ENCODE data around the gene SFXN2.
"Not testable (repeated sequence)": the region's sequence is repeated elsewhere in the genome, so short reads cannot be mapped to it uniquely, and the experiment has no call there.

The SFXN2 gene

DNA sequence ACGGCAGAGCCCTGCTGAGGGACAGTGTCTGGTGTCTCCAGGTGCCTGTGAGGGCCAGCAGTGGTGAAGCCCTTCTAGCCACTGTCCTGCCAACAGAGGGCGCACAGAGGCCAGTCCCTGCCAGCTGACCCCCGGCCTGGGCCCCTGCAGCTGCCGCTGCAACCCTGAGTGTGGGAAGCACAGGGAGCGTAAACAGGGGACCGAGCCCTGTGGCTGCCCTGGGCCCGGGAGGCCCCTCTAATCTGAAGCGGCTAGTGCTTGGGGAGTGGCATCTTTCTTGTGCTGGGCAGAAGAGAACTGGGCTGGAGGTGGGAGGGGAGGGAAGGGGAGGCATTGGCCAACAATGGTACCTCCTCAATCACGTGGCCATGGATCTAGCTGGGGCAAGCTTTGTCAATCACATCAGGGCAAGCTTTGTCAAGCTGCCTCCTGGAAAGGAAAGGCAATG, 35.6 kb upstream of the SFXN2 start:
- DNase-seq (ENCODE audit: extremely low read depth in 1 of 2, low read depth in 1 of 2): no peak

DNA sequence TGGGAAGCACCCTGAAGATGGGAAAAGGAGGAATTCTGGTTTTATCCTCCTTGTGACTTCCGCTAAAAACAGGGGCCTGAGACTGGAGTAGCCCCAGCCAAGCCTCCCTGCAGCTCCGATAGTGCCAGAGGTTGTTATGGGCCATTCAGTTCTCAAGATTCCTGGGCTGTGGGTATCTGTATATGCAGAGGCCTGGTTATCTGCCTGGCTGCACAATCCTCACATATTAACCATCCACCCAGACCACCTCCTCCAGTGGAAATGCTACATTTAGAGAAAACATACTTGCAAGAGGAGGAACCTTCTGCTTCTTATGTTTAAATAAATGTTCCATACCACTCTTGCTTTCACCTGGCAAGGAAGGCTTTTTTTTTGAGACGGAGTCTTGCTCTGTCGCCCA, 34.8 kb upstream of the SFXN2 start:
- DNase-seq (ENCODE audit: extremely low read depth in 1 of 2, low read depth in 1 of 2): no peak

DNA sequence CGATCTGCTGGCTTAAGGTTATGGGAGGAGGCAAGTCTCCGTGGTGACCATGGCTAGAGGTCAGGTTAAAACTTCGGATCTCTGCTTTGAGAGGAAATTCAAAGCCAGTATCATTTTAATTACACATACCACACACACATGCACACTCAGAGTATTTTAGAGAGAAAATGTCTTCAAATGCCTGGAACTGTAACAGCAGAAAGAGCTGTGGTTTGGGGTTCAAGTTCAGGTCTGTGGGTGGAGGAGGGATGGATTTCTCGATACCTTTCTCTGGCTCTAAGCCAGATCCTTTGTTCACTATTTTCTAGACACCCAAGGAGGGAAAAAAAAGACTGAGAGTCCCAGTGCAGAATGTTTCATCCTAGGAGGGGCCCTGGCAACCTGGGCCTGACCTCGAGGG, 32.7 kb upstream of the SFXN2 start:
- DNase-seq (ENCODE audit: extremely low read depth in 1 of 2, low read depth in 1 of 2): no peak

DNA sequence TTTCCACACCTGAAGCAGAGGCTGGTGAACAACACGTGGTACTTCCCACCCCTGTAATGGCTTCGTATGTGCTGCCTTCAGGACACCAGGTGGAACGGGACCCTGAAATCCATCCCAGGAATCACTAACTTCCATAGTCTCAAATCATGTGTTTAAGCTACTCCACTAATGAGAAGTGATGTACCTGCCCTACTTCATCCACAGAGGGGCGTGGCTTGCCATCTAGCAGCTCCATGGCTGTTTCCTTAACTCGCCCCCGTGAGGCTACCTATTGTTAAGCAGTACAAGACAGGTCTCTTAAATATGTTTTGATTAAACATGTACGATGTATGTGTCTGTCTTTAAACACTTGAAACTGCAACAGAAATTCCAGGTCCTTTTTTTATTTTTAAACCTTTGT, 32.0 kb upstream of the SFXN2 start:
- DNase-seq (ENCODE audit: extremely low read depth in 1 of 2, low read depth in 1 of 2): no peak

DNA sequence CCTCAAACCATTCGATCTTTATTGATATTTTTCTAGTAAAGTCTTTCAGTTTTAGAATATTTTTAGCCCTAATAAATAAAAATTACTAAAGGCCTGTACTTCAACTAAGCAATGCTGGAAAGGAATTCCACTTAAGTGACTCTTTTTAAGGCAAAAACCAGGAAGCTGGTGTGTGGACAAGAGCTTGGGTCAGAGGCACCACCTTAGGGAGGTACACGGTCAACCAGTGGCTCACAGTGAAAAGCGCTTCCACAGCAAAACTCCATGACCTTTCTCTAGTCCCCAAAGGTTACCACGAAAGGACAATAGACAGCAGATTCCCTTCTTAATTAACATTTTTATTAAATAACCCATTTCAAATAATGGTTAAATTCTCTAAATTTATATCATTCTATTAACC, 31.5 kb upstream of the SFXN2 start:
- no peak for DNase-seq (ENCODE audit: extremely low read depth in 1 of 2, low read depth in 1 of 2)

DNA sequence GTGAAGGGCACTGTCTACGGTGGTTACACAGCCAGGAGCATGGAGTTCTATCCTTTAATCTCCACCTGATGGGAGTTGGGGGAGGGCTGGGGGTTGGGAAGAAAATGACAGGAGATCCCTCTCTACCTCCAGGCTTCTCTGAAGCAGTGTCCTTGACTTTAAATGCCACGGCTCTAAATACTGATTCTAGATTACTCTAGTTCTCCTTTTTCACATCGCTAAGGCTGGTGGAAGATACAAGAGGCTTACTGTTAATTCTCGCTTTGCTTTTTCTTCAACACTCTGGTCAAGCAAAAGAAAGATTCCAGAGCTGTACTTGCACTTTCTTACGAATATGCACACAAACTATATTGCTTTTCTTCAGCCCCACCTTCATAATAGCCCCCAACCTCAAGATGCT, 30.7 kb upstream of the SFXN2 start:
- DNase-seq (ENCODE audit: extremely low read depth in 1 of 2, low read depth in 1 of 2): no peak

DNA sequence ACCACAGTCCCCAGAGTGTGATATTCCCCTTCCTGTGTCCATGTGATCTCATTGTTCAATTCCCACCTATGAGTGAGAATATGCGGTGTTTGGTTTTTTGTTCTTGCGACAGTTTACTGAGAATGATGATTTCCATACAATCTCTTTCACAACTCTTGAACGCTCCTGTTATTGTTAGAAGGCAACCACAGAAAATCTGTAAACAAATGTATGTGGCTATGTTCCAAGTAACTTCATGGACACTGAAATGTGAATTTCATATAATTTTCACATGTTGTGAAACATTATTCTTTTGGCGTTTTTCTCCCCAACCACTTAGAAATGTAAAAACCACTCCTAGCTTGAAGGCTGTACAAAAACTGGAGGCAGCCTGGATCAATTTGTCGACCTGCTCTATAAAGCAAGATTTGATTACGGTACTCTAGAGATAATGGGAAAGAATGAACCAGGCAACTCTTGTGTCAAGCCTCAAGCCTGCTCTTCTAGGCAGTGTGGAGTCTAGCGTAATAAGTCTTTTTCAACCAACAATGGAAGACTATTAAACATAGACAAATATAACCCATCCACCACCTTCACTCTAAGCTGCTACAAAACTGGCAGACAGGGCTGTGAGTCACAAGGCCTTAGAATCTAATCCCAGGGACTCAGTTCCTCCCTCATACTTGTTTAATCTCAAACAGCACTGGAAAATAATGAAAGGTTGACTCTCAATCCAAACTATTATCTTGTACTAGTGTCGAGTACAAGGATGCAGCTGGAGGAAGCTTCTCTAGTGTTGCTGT, 23.0 kb upstream of the SFXN2 start:
- DNase-seq (ENCODE audit: extremely low read depth in 1 of 2, low read depth in 1 of 2): no peak

DNA sequence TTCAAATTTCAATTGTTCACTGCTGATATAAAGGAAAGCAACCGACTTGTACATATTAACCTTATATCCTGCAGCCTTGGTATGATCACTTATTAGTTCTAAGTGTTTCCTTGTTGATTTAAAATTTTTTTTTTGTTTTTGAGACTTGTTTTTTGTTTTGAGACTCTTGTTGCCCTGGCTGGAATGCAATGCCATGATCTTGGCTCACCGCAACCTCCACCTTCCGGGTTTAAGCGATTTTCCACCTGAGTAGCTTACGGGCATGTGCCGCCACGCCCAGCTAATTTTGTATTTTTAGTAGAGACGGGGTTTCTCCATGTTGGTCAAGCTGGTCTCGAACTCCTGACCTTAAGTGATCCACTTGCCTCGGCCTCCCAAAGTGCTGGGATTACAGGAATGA, 19.0 kb upstream of the SFXN2 start:
- DNase-seq (ENCODE audit: extremely low read depth in 1 of 2, low read depth in 1 of 2): not testable (repeated sequence)

DNA sequence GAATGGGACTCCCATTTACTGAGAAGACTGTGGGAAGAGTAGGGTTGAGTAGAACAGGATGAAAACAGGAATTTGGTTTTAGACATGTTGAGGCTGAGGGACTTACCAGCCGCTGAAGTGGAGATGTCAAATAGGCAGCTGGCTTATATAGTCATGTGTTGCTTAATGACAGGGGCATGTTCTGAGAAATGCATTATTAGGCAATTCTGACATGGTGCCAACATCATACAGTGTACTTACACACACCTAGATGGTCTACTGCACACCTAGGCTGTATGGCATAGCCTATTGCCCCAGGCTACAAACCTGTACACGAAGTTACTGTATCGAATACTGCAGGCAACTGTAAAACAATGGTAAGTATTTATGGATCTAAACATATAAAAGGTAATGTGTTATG, 17.7 kb upstream of the SFXN2 start:
- DNase-seq (ENCODE audit: extremely low read depth in 1 of 2, low read depth in 1 of 2): no peak

DNA sequence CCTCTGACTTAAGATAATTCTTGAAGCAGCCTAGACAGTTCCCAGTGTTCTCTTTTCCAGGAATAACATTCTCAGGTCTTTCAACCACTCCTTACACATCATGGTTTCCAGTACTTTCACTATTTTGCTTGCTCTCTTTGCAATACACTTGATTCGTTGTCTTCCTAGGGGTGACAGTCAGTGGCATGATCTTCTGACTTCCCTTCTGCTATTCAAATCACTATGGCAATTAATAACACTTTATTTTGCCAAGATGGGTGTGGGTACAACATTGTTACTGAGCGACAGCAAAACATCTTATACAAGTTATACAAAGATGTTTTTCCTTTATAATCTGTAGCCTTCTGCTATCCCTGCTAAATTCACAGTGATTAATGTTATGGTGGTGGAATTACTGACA, 15.5 kb upstream of the SFXN2 start:
- DNase-seq (ENCODE audit: extremely low read depth in 1 of 2, low read depth in 1 of 2): no peak

DNA sequence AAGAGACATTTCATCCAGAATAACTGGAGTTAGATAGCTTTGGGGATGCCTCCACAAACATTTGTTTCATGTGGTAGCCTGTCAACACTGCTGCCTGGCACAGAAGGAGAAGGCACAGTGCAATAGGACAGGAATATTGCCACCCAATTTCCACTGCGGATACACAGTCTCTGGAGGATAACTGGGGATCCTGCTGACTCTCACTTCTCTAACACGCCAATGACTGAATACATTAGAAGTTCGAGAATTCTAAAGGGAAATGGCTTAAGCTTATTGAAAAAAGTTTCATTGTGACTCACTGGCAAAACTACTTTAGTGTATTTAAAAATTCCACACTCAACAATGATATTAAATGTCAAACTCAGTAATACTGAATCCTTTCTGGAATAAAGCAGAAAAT, 13.2 kb upstream of the SFXN2 start:
- DNase-seq (ENCODE audit: extremely low read depth in 1 of 2, low read depth in 1 of 2): no peak

DNA sequence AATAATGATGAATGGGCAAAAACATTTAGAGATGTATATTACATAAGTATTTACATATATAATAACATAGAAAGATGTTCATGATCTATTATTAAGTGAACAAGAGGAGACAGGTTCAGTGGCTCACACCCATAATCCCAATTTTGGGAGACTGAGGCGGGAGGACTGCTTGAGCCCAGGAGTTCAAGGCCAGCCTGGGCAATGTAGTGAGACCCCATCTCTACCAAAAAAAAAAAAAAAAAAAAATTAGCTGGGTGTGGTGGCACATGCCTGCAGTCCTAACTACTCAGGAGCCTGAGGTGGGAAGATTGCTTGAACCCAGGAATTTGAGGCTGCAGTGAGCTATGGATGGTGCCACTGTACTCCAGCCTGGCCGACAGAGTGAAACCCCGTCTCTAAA, 12.6 kb upstream of the SFXN2 start:
- no peak for DNase-seq (ENCODE audit: extremely low read depth in 1 of 2, low read depth in 1 of 2)

DNA sequence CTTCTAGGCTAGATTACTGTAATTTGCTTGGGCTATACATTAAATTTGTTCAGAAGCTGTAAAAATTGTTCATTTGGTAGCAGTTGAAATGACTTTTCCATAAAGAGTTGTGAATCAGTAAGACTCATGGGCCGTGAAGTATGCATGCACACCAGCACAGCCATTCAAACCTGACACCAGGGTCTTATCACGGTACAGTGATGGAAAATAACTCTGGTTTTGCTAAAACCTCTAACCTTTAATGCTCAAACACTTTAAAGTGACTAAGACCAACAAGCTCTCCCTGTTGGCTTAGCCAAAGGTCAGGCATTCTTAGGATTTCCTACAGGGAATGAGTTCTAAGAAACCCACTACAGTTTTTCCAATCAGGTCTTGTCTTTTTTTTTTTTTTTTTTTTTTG, 11.7 kb upstream of the SFXN2 start:
- no peak for DNase-seq (ENCODE audit: extremely low read depth in 1 of 2, low read depth in 1 of 2)

DNA sequence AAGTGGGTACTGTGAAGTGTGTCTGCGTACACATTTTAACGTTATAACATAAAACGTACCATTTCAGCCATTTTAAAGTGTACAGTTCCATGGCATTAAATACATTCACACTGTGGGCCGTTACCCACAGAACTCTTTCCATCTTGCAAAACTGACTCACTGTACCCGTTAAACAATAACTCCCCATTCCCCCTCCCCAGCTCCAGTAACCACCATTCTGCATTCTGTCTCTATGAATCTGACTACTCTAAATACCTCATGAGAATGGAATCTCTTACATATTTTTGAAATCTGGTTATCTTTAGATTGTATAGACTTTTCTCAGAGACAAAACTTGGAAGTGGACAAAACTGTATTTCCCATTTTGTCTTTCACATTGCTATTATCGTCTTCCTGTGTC, 9.5 kb upstream of the SFXN2 start:
- DNase-seq (ENCODE audit: extremely low read depth in 1 of 2, low read depth in 1 of 2): no peak

DNA sequence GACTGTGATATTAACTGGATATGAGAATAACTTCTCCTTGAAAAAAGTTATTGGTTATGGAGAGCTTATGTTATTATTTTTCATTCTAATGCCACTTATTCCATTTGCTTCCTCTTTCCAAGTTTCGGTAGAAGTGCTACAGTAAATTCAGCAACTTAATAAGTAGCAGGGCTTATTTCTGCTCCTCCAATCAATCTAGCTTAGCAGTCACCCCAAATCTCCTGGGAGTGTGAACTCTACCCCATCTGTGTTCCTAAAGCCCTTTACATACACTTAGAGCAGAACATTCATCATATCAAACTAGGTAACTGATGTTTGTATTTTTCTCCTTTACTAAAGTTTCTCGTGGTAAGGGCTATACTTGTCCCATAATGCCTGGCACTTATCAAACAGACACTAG, 8.9 kb upstream of the SFXN2 start:
- DNase-seq (ENCODE audit: extremely low read depth in 1 of 2, low read depth in 1 of 2): no peak

DNA sequence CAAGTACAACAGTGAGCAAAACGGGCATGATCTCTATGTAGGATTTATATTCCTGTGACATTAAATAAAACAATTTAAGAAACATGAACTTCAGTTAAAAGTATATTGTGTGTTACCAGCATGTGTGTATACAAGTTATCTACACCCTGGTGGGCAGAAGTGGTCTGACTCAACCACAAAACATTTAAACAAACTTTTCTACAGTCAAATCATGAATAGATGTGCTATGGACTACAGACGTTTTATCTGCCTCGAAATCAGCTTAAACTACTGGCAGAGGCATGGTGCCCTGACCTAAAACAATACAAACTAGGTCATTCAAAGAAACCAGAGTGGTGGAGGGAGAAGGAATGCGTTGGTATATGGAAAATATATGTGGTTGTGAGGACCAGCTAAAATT, 3.8 kb upstream of the SFXN2 start:
- no peak for DNase-seq (ENCODE audit: extremely low read depth in 1 of 2, low read depth in 1 of 2)

DNA sequence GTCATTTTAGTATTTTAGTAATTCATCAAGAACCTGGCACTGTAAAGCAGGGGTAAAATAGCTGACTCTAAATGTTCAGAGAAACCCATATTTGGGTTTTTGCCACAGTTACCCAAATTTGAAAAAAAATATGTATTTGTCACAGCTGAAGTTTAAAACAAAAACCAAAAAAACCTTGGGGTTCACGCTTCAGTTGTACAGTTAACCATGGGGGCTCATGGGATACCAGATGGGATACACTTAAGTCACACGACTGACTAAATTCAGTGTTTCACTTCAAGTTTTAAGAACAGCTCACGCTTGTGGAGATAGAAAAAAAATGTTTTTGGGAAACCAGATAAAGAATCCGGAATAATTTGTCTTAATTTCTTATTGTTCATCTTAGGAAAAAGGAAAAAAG, 2.3 kb upstream of the SFXN2 start:
- no peak for DNase-seq (ENCODE audit: extremely low read depth in 1 of 2, low read depth in 1 of 2)

DNA sequence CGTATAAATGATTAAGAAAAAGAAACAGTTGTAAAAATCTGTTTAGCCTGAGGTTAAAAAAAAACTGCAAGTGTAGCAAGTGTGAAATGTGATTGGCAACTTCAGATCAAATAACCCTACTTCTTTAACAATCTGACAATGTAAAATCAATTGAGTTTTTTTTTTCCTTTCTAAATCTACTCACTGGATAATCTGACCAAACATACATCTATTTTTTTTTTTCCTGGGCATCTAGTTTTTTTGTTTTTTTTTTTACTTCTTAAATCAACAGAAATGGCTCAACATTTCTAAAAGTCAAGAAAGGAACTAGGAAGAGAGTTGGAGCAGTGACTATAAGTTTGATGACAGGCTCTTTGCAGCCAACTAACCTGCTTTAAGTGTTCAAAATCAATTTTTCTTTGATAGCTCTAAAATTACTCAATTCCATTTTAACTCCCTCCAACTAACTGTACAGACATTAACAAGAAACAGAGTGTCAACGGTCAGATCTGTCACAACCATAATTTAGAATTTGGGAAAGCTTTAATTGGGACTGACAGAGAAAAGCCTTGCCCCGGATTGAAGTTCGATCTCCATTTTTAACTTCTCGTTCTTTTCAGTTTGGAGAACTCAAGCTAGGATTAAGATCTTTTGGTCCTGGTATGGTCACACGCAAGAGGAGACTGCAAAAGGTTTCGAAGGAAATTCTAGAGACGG, 1.4 kb upstream of the SFXN2 start:
- no peak for DNase-seq (ENCODE audit: extremely low read depth in 1 of 2, low read depth in 1 of 2)

DNA sequence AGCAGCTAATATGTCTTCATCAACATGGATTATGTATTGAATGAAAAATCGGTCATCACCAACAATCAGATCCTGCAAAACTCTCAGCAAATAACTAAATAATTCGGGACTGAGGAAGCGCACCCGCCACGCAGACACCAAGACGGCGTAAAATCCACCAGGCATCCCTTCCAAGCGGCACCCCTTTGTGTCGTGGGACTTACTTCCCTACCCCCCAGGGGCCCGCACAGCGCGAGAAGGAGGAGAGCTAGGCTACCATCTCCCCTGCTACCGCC, 960 bp upstream of the SFXN2 start:
- no peak for DNase-seq (ENCODE audit: extremely low read depth in 1 of 2, low read depth in 1 of 2)

DNA sequence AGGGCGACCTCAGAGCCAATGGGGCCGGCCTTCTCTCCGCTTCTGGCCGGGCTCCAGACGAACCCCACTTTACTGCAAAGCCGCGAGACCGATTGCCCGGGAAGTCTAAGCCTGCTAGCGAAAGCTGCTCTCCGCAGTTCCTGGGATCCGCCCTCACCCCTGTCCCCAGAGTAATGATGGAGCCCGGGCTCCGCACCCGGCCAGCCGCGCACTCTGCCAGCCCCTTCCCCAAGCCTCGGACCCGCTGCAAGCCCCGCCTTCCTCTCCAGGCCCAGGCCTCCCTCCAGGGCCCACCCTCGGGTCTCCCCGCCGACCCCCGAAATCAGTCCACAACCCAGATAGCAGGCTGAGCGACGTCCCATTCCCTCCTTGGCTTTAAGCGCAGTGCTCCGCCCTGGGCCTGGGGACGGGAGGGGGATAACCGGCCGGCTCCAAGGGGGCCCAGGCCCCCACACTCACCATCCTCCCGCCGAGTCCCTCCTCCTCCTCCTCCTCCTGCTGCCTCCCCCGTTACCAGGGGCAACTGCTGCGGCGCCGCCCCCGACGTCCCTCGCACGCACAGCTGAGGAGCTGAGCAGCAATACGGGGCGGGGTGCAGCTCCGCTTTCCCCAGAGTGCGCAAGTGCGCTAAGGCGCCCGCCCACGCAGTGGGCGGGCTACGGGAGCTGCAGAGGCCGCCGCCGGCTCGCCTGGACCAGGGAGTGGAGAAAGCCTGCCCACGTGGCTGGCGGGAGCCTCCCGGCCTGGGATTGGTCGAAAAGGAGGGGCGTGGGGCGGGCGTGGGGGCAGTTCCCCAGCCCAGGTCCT, 419 bp upstream of the SFXN2 start, which contains the start of gene ARL3:
ARL3 (minus strand) TSS at position 584 of the 807 bp plus-strand sequence; CDS start at position 462, 122 bp downstream.
- peak; percentile 87 to 90 for DNase-seq (ENCODE audit: extremely low read depth in 1 of 2, low read depth in 1 of 2)

DNA sequence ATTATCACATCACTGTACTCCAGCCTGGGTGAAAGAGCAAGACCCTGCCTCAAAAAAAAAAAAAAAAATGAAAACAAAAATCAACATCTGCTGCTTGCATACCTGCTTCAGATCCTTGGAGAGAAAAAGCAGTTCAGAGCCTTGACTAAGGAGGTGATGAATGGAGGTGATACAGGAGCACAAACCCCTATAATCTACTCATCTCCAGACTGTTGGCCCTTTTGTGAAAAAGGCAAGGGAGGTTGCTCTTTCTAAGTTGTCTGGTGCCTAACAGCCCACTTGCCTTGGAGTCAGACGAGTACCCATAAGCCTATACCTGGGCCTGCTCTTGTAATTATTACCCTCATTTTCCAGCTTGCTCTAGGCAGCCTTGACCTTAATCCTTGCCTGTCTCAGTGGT, 1.4 kb downstream of the SFXN2 start:
- DNase-seq (ENCODE audit: extremely low read depth in 1 of 2, low read depth in 1 of 2): no peak
